Uterus (tissue), 4 donors: Measurements from ENCODE around the gene CDYL. TPM values are rescaled to one million over a fixed set of nuclear protein-coding genes. Genes with fewer than 3 reads are reported as not detected.
A peak's percentile ranks its signal among the peaks of the same experiment; 100 is the strongest.
"Not testable (repeated sequence)": the region's sequence is repeated elsewhere in the genome, so short reads cannot be mapped to it uniquely, and the experiment has no call there.

Experiments used
- DNase-seq, 2 donors: peaks; one replicate each; pipeline ENCODE4 v3.0.0-alpha.2; 2019 to 2020
- H3K27ac ChIP-seq, 2 donors: fragments of 200-600 bp; sonication (generic); 1 replicate in 1 of 2; 2 replicates in 1 of 2; pipeline ENCODE4 v1.5.1; 2016 to 2018
- H3K27me3 ChIP-seq, 2 donors: fragments of 200-600 bp; sonication (generic); one replicate each; pipeline ENCODE4 v1.5.1; 2018 to 2019; ENCODE audit warnings: control low read depth in 1 of 2
- H3K36me3 ChIP-seq, 2 donors: fragments of 200-600 bp; sonication (generic); one replicate each; pipeline ENCODE4 v1.5.1; 2019; ENCODE audit warnings: control low read depth in 1 of 2
- H3K4me1 ChIP-seq, 2 donors: fragments of 200-600 bp; sonication (generic); one replicate each; pipeline ENCODE4 v1.5.1; 2018 to 2019; ENCODE audit warnings: control low read depth in 1 of 2
- H3K4me3 ChIP-seq, 2 donors: fragments of 200-600 bp; sonication (generic); 1 replicate in 1 of 2; 2 replicates in 1 of 2; pipeline ENCODE4 v1.5.1; 2018 to 2019; ENCODE audit warnings: mild to moderate bottlenecking in 1 of 2
- H3K9me3 ChIP-seq, 2 donors: fragments of 200-600 bp; sonication (generic); one replicate each; pipeline ENCODE4 v1.5.1; 2019; ENCODE audit warnings: control low read depth in 1 of 2
- POLR2A ChIP-seq, 2 donors: fragments of 450-650 bp; IDR thresholded peaks; one replicate each; pipeline ENCODE4 v1.6.1; 2016; ENCODE audit warnings: antibody characterized with exemption in 2 of 2, mild to moderate bottlenecking in 1 of 2, moderate library complexity in 1 of 2
- intact Hi-C: fragments of 100-400 bp; cut with DNase I; formaldehyde crosslinking; loops from one replicate; pipeline ENCODE4 v1.15.1; 2023; ENCODE audit warnings: low total_unique reads
- total RNA-seq, 4 donors: library from RNA; depleted of rRNA in 3 of 4; stranded (reverse); fragments of >200 nt in 3 of 4; gene quantifications; one replicate each; pipeline versions ENCODE4 v1.1.0 to v1.2.4, GENCODE V29; 2014 to 2023
- TF ChIP-seq, protein P1 (sequence below), 4 experiments: fragments of 200-600 bp in 2 of 4; fragments of 450-650 bp in 2 of 4; sonication (generic) in 2 of 4; IDR thresholded peaks; one replicate each; pipeline ENCODE4 v1.5.1; 2016 to 2019; ENCODE audit warnings: antibody characterized with exemption in 4 of 4, mild to moderate bottlenecking in 2 of 4, moderate library complexity in 1 of 4
- donor health status: DM: yes; HTN: yes; CAD: no.

Gene CDYL
- total RNA-seq, 4 donors from 2014 or later: 24.1 to 118 (median 42.3) TPM

DNA sequence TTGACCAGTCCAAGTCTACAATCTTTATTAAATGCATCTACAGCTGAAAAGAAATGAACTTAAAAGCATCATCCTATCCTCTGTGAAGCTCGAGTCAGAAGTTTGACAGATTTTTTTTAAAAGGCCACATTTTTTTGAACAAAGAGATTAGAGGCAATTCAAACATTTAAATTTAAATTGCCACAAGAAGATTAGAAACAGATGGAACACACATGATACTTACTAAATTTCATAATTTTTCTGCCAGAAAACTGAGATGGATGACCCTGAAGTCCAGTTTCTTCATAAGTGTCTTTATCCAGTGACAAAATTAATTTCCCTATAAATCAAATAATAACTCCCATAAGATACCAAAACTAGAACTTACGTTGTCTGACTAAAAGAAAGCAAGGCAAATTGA is 223.4 kb downstream of the CDYL start:
- Histone ChIP-seq H3K27me3 (no peaks in the 10 kb centered on the region), H3K4me1 (no peaks in the 10 kb centered on the region), H3K27ac (no peak overlapping the region), H3K36me3 (no peaks in the 10 kb centered on the region), H3K9me3 (no peaks in the 10 kb centered on the region), H3K4me3 (no peak overlapping the region)
- TF ChIP-seq, protein P1, sequence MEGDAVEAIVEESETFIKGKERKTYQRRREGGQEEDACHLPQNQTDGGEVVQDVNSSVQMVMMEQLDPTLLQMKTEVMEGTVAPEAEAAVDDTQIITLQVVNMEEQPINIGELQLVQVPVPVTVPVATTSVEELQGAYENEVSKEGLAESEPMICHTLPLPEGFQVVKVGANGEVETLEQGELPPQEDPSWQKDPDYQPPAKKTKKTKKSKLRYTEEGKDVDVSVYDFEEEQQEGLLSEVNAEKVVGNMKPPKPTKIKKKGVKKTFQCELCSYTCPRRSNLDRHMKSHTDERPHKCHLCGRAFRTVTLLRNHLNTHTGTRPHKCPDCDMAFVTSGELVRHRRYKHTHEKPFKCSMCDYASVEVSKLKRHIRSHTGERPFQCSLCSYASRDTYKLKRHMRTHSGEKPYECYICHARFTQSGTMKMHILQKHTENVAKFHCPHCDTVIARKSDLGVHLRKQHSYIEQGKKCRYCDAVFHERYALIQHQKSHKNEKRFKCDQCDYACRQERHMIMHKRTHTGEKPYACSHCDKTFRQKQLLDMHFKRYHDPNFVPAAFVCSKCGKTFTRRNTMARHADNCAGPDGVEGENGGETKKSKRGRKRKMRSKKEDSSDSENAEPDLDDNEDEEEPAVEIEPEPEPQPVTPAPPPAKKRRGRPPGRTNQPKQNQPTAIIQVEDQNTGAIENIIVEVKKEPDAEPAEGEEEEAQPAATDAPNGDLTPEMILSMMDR (IDR thresholded peaks at IDR 0.05): no peak
- no peak for TF ChIP-seq POLR2A (IDR thresholded peaks at IDR 0.05)
- intact Hi-C loops: no loop called here
- no peak for DNase-seq

DNA sequence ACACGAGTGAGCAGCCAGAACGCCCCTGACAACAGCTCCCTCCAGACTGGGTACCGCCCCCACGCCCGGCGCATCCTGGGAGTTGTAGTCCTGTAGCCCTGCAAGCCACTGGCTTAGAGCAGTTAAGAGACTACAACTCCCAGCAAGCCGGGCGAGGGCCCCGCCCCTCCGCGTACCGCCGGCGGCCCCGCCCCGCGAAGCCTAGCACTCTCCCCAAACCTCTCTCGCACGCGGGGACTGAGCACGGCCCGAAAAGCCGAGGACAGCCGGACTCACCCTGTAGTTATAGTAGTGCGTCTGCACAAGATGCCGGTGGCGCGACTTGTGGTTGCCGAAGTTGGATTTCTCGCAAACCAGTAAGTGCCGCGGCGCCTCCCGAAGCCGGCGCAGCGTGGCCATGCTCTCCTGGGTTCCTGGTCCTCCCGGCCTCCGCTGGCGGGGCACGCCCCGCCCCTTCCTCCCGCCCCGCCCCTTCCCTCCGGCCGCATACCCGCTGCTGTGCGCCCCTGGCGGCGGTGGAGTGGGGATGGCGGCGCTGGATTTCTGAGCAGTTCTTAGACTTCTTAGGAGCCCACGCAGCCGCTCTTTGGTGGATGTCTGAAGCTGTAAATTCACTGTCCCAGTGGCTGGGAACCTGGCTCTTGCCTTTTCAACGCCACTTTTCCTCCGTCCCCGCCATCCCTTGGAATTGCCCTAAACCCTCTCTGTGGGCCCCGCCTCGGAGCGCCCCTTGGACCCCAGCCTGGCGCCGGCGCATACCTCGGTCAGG is 227.6 kb downstream of the CDYL start, which contains the start of gene RPP40:
Gene RPP40 (minus strand): TSS at position 434 of the 769 bp plus-strand sequence. CDS start 35 bp downstream, at position 399.
- intact Hi-C loops: no loop called here

DNA sequence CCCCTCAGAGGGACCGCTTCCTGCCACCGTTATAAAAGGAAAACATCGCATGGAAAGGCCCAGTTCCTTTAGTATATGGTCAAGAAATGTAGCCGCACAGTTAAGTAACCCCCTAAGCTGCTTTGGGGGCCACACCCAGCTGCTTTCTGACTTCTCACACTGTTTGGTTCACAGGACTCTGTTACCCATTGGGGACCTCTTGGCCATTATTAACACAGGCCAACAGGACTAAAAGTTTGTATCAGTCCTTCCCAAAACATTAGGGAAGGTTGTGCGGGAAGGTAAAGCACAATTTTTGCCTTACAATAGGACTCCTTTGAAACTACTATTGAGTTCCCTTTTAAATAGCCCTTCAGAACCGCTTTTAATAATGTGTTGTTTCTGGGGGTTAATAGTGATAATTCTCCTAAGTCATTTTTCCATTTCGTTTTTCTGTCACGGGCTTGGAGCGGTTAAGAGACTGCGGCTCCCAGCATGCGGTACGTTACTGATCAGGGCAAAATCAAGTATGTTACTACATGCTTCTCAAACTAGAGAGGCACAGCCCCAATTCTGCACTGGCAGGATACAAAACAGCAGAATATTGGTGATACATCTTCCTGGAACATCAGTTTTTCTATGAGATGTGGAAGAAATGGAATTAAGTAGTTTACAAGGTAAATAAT is 228.3 kb downstream of the CDYL start:
- intact Hi-C loops: no loop called here
- no peak for DNase-seq
- H3K4me3 ChIP-seq: peak overlapping the region; percentile 50 to 59
- H3K27me3 ChIP-seq: no peaks in the 10 kb centered on the region
- no peaks in the 10 kb centered on the region for H3K9me3 ChIP-seq
- peak overlapping the region; percentile 93 to 94 for H3K27ac ChIP-seq
- TF ChIP-seq POLR2A (IDR thresholded peaks at IDR 0.05): no peak
- TF ChIP-seq, protein P1 (IDR thresholded peaks at IDR 0.05): no peak
- no peaks in the 10 kb centered on the region for H3K36me3 ChIP-seq
- H3K4me1 ChIP-seq: no peaks in the 10 kb centered on the region

More for the DNA sequence above, 227.6 kb downstream of the CDYL start, which contains the start of gene RPP40:
- no peaks in the 10 kb centered on the region for H3K9me3 ChIP-seq
- peak within 1 kb of the TSS; percentile 93 to 94 for H3K27ac ChIP-seq
- no peaks in the 10 kb centered on the region for H3K4me1 ChIP-seq
- peak; percentile 97 to 98 for DNase-seq
- no peaks in the 10 kb centered on the region for H3K27me3 ChIP-seq
- H3K4me3 ChIP-seq: peak within 1 kb of the TSS; percentile 50 to 59
- H3K36me3 ChIP-seq: no peaks in the 10 kb centered on the region
- TF ChIP-seq POLR2A (IDR thresholded peaks at IDR 0.05): peak; percentile 40 to 70
- TF ChIP-seq, protein P1 (IDR thresholded peaks at IDR 0.05): peak; percentile 69 to 98 (median 88)

DNA sequence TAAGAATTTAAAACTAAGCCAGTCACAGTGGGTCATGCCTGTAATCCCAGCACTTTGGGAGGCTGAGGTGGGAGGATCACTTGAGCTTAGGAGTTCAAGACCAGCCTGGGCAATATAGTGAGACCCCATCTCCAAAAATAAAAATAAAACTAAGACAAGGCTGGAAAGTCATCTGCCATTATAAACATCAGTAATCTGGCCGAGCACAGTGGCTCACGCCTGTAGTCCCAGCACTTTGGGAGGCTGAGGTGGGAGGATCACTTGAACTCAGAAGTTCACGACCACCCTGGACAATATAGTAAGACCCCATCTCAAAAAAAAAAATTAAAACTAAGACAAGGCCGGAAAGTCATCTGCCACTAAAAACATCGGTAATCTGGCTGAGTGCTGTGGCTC is 228.8 kb downstream of the CDYL start:
- DNase-seq, H3K4me3 ChIP-seq, H3K27me3 ChIP-seq, H3K9me3 ChIP-seq, H3K4me1 ChIP-seq, intact Hi-C loops, H3K36me3 ChIP-seq: not testable (repeated sequence)
- peak overlapping the region in 1 of 2 donors; percentile 93 for H3K27ac ChIP-seq

Other genes with a start within 250 kb of the CDYL start
- 10 to 100 TPM in 1 of 4 donors, 1 to 10 TPM in 3; 1.0 to 16.2 (median 4.2) TPM for gene RPP40, start 227.6 kb downstream of the CDYL start, total RNA-seq